Body of pancreas (tissue), 4 donors: ENCODE results near the gene RASSF5.

Experiments
- POLR2A ChIP-seq, 3 donors: fragments of 450-650 bp; IDR thresholded peaks; one replicate each; pipeline ENCODE4 v1.6.1; 2016; ENCODE audit warnings: antibody characterized with exemption in 3 of 3, mild to moderate bottlenecking in 2 of 3
- TF ChIP-seq, protein P1 (sequence below), 7 experiments: fragments of 450-650 bp in 4 of 7; fragments of 200-600 bp in 3 of 7; sonication (generic) in 3 of 7; IDR thresholded peaks; one replicate each; pipeline ENCODE4 v1.5.1; 2016 to 2019; ENCODE audit warnings: antibody characterized with exemption in 7 of 7

DNA sequence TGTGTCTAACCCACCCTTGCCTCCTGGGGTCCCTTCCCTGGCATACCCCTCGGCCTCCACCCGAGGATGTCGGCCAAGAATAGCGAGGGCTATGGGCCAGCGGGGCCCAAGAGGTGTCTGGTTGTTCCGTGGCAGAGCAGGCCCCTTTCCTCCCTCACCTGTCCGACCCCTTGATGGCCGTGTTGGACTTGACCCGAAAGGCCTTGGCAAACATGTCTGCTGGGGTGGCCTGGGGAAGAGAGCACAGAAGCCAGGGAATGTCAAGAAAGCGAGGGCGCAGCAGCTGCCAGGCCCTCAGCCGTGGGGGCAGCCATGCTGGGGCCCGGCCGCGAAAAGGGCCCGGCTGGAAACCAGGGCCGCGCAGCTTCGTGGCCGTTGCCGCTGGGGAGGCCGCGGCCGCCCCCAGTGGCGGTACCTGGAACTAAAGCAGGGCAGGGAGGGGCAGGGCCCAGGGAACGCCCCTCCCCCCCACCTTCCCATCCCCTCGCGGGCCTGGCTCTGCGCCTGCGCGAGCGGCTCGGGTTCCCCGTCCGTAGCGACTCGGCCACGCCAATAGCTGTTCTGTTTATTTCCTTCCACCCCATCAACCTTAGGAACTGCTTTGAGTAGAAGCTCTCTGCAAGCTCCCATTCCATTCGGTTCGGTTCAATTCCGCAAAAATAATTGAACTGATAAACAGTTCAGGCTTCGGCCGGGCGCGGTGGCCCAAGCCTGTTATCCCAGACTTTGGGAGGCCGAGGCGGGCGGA lies 105.0 kb downstream of the RASSF5 start, which contains the start of gene EIF2D:
- TF ChIP-seq, protein P1, sequence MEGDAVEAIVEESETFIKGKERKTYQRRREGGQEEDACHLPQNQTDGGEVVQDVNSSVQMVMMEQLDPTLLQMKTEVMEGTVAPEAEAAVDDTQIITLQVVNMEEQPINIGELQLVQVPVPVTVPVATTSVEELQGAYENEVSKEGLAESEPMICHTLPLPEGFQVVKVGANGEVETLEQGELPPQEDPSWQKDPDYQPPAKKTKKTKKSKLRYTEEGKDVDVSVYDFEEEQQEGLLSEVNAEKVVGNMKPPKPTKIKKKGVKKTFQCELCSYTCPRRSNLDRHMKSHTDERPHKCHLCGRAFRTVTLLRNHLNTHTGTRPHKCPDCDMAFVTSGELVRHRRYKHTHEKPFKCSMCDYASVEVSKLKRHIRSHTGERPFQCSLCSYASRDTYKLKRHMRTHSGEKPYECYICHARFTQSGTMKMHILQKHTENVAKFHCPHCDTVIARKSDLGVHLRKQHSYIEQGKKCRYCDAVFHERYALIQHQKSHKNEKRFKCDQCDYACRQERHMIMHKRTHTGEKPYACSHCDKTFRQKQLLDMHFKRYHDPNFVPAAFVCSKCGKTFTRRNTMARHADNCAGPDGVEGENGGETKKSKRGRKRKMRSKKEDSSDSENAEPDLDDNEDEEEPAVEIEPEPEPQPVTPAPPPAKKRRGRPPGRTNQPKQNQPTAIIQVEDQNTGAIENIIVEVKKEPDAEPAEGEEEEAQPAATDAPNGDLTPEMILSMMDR (IDR thresholded peaks at IDR 0.05), result peak; percentile 98 to 100 (median 99)
- TF ChIP-seq POLR2A (IDR thresholded peaks at IDR 0.05), result peak; percentile 81 to 97 (median 95)
